ENCODE measurements around the gene MUC22. TPM values are rescaled to one million over a fixed set of nuclear protein-coding genes. Genes with fewer than 3 reads are reported as not detected.

The MUC22 gene
- not detected in 2 replicates for total RNA-seq

GRCh38 chr6:31010393-31011060 lies at the start of gene MUC22:
Gene MUC22 (plus strand): TSS chr6:31010474. CDS start chr6:31010707, 233 bp downstream.

GRCh38 chr6:30983439-30983838 lies 26.8 kb upstream of the MUC22 start, which contains the start of gene MUC21:
Gene MUC21 (plus strand): TSS chr6:30983718. CDS start chr6:30983959, 241 bp downstream.

Other genes with a start within 250 kb of the MUC22 start
- 30.7 and 36.5 TPM in 2 replicates for gene DDR1, start 126.0 kb upstream of the MUC22 start, total RNA-seq
- 7.6 and 13.2 TPM in 2 replicates for gene GTF2H4, start 102.3 kb upstream of the MUC22 start, total RNA-seq
- 6.8 and 7.9 TPM in 2 replicates for gene VARS2, start 96.2 kb upstream of the MUC22 start, total RNA-seq
- not detected in 2 replicates for gene SFTA2, start 78.3 kb upstream of the MUC22 start, total RNA-seq
- gene MUCL3, start 69.5 kb upstream of the MUC22 start, total RNA-seq, result not detected in 2 replicates
- gene MUC21, start 26.8 kb upstream of the MUC22 start, total RNA-seq, result not detected in 2 replicates
- not detected in 2 replicates for gene C6orf15, start 102.1 kb downstream of the MUC22 start, total RNA-seq
- gene PSORS1C1, start 104.3 kb downstream of the MUC22 start, total RNA-seq, result 0.16 and 1.1 TPM in 2 replicates
- not detected in 2 replicates for gene CDSN, start 110.0 kb downstream of the MUC22 start, total RNA-seq
- gene PSORS1C2, start 128.6 kb downstream of the MUC22 start, total RNA-seq, result not detected in 2 replicates
- gene CCHCR1, start 147.3 kb downstream of the MUC22 start, total RNA-seq, result 15.7 and 21.7 TPM in 2 replicates
- gene TCF19, start 148.1 kb downstream of the MUC22 start, total RNA-seq, result 7.0 and 11.0 TPM in 2 replicates
- gene POU5F1, start 160.2 kb downstream of the MUC22 start, total RNA-seq, result not detected in 2 replicates